GM23338 (cell line): ENCODE data around the gene SPON2. TPM values are rescaled to one million over a fixed set of nuclear protein-coding genes. Genes with fewer than 3 reads are reported as not detected.

Experiments
- ATAC-seq: fragments of 200-7000 bp; cut with Tn5 transposase; 3 replicates; pipeline ENCODE4 v1.9.1; 2020
- DNase-seq: peaks from one replicate; pipeline ENCODE4 v3.0.0-alpha.2; 2015; ENCODE audit warnings: low spot score
- H2AFZ ChIP-seq: fragments of 200-600 bp; sonication (generic); 2 replicates; pipeline ENCODE4 v1.8.0; 2016; ENCODE audit warnings: antibody characterized with exemption, mild to moderate bottlenecking, moderate library complexity
- H3F3A ChIP-seq: fragments of 200-600 bp; sonication (generic); replicated peaks from 2 replicates; pipeline ENCODE4 v1.8.0; 2017; ENCODE audit warnings: antibody characterized with exemption, mixed run types, low read depth
- H3K27ac ChIP-seq: fragments of 200-600 bp; sonication (generic); 2 replicates; pipeline ENCODE4 v1.6.1; 2016; ENCODE audit warnings: low read depth
- H3K27me3 ChIP-seq: fragments of 200-600 bp; sonication (generic); 2 replicates; pipeline ENCODE4 v1.8.0; 2016; ENCODE audit warnings: mild to moderate bottlenecking, mixed run types, moderate library complexity; ENCODE audit not compliant: insufficient read depth
- H3K36me3 ChIP-seq: fragments of 200-600 bp; sonication (generic); 2 replicates; pipeline ENCODE4 v1.8.0; 2016; ENCODE audit warnings: mild to moderate bottlenecking; ENCODE audit not compliant: insufficient read depth
- H3K4me1 ChIP-seq: fragments of 200-600 bp; sonication (generic); 2 replicates; pipeline ENCODE4 v1.8.0; 2016; ENCODE audit warnings: mild to moderate bottlenecking, moderate library complexity; ENCODE audit not compliant: insufficient read depth
- H3K4me2 ChIP-seq: fragments of 200-600 bp; sonication (generic); 2 replicates; pipeline ENCODE4 v1.7.1; 2017; ENCODE audit warnings: mixed run types
- H3K4me3 ChIP-seq: fragments of 200-600 bp; sonication (generic); 2 replicates; pipeline ENCODE4 v1.6.1; 2016; ENCODE audit warnings: mixed run types
- H3K79me2 ChIP-seq: fragments of 200-600 bp; sonication (generic); replicated peaks from 2 replicates; pipeline ENCODE4 v1.8.0; 2017; ENCODE audit warnings: mild to moderate bottlenecking; ENCODE audit not compliant: insufficient read depth
- H3K9me2 ChIP-seq: fragments of 200-600 bp; sonication (generic); 2 replicates; pipeline ENCODE4 v1.8.0; 2017; ENCODE audit not compliant: insufficient read depth
- H4K20me1 ChIP-seq: fragments of 200-600 bp; sonication (generic); replicated peaks from 2 replicates; pipeline ENCODE4 v1.8.0; 2017; ENCODE audit warnings: mild to moderate bottlenecking; ENCODE audit not compliant: insufficient read depth
- H3K27ac Mint-ChIP-seq: 2 replicates; pipeline ENCODE4 v1.8.0; 2020; ENCODE audit warnings: inconsistent platforms, mild to moderate bottlenecking, moderate library complexity, mixed read lengths
- H3K27me3 Mint-ChIP-seq: 3 replicates; pipeline ENCODE4 v1.8.0; 2022; ENCODE audit warnings: low read depth, mild to moderate bottlenecking, moderate library complexity, mixed read lengths, inconsistent platforms; ENCODE audit not compliant: insufficient read depth, poor library complexity
- H3K36me3 Mint-ChIP-seq: 3 replicates; pipeline ENCODE4 v1.8.0; 2021; ENCODE audit warnings: low read depth, mild to moderate bottlenecking, inconsistent platforms, moderate library complexity, mixed read lengths
- H3K4me1 Mint-ChIP-seq: 3 replicates; pipeline ENCODE4 v1.8.0; 2020; ENCODE audit warnings: mild to moderate bottlenecking, inconsistent platforms, mixed read lengths
- H3K4me3 Mint-ChIP-seq: 3 replicates; pipeline ENCODE4 v1.8.0; 2021; ENCODE audit warnings: moderate library complexity, mild to moderate bottlenecking, inconsistent platforms, mixed read lengths
- H3K9me3 Mint-ChIP-seq: 3 replicates; pipeline ENCODE4 v1.8.0; 2020; ENCODE audit warnings: moderate library complexity, mild to moderate bottlenecking, inconsistent platforms, mixed read lengths
- CREB1 ChIP-seq: fragments of 250-450 bp; sonication (Bioruptor Pico); IDR thresholded peaks from 2 replicates; pipeline ENCODE4 v1.5.0; 2020; ENCODE audit warnings: low read depth, mild to moderate bottlenecking, moderate library complexity
- CTCF ChIP-seq, 2 experiments: fragments of 200-600 bp in 1 of 2; sonication (generic) in 1 of 2; conservative IDR thresholded peaks; 2 replicates each; pipeline versions ENCODE4 v1.5.1 to v1.6.1; 2016 to 2017; ENCODE audit warnings: antibody characterized with exemption in 2 of 2, low read depth in 2 of 2, mild to moderate bottlenecking in 2 of 2, moderate library complexity in 1 of 2
- ETS1 ChIP-seq: IDR thresholded peaks from 2 replicates; pipeline ENCODE4 v1.6.1; 2016; ENCODE audit warnings: antibody characterized with exemption
- EZH2 ChIP-seq: fragments of 200-600 bp; sonication (generic); IDR thresholded peaks from one replicate; pipeline ENCODE4 v1.8.0; 2017; ENCODE audit warnings: antibody characterized with exemption, mild to moderate bottlenecking, low read depth; ENCODE audit not compliant: unreplicated experiment
- EZH2phosphoT487 ChIP-seq: fragments of 200-600 bp; sonication (generic); IDR thresholded peaks from one replicate; pipeline ENCODE4 v1.8.1; 2018; ENCODE audit warnings: antibody characterized with exemption; ENCODE audit not compliant: unreplicated experiment
- JUNB ChIP-seq: IDR thresholded peaks from one replicate; pipeline ENCODE4 v1.6.1; 2016; ENCODE audit warnings: antibody characterized with exemption; ENCODE audit not compliant: unreplicated experiment
- NANOG ChIP-seq: IDR thresholded peaks from 2 replicates; pipeline ENCODE4 v1.6.1; 2016; ENCODE audit warnings: antibody characterized with exemption, borderline replicate concordance
- POLR2AphosphoS5 ChIP-seq: IDR thresholded peaks from 2 replicates; pipeline ENCODE4 v1.6.1; 2016; ENCODE audit warnings: antibody characterized with exemption, low read depth
- REST ChIP-seq: IDR thresholded peaks from one replicate; pipeline ENCODE4 v1.6.1; 2018; ENCODE audit warnings: antibody characterized with exemption; ENCODE audit not compliant: unreplicated experiment
- STAT1 ChIP-seq: IDR thresholded peaks from one replicate; pipeline ENCODE4 v1.6.1; 2016; ENCODE audit warnings: antibody characterized with exemption; ENCODE audit not compliant: unreplicated experiment
- ZNF114 ChIP-seq: fragments of 250-450 bp; sonication (Bioruptor Pico); IDR thresholded peaks from 2 replicates; pipeline ENCODE4 v1.5.0; 2020; ENCODE audit warnings: mild to moderate bottlenecking, moderate library complexity
- ZNF331 ChIP-seq: fragments of 250-450 bp; sonication (Bioruptor Pico); IDR thresholded peaks from 2 replicates; pipeline ENCODE4 v1.5.0; 2020; ENCODE audit warnings: low read depth, mild to moderate bottlenecking, moderate library complexity
- ZNF462 ChIP-seq: fragments of 250-450 bp; sonication (Bioruptor Pico); IDR thresholded peaks from 2 replicates; pipeline ENCODE4 v1.5.0; 2020; ENCODE audit warnings: mild to moderate bottlenecking, moderate library complexity
- polyA plus RNA-seq: library from polyadenylated mRNA; unstranded; fragments of >200 nt; fragmentation: Nextera tagmentation; extraction: Ambion mirVana; gene quantifications from 2 replicates; pipeline ENCODE4 v1.2.1, GENCODE V29; 2016
- total RNA-seq: library from RNA; depleted of rRNA; stranded (reverse); fragments of >200 nt; shearing (Covaris generic); gene quantifications from 2 replicates; pipeline ENCODE4 v1.2.3, GENCODE V29; 2014

Gene SPON2
- total and polyA plus RNA-seq, 2 experiments from 2014 or later = 2.1 to 2.4 TPM

- Mint-ChIP-seq H3K36me3 (no peaks in the 10 kb centered on the region), H3K9me3 (peaks cover 2% of the 10 kb centered on the region; the same call in 1 of the 3 replicates), H3K4me3 (no peak overlapping the region), H3K27me3 (peaks cover 6% of the 10 kb centered on the region), H3K27ac (no peak overlapping the region), H3K4me1 (no peaks in the 10 kb centered on the region)
- Histone ChIP-seq H3F3A (no peaks in the 10 kb centered on the region), H3K27me3 (no peaks in the 10 kb centered on the region), H3K79me2 (no peaks in the 10 kb centered on the region), H3K9me2 (no peaks in the 10 kb centered on the region), H2AFZ (no peak overlapping the region), H3K27ac (no peak overlapping the region), H3K4me3 (no peak overlapping the region), H4K20me1 (no peaks in the 10 kb centered on the region), H3K4me2 (no peak overlapping the region), H3K36me3 (no peaks in the 10 kb centered on the region), H3K4me1 (no peaks in the 10 kb centered on the region)
- no peak for TF ChIP-seq ZNF331
- no peak for TF ChIP-seq ETS1
- TF ChIP-seq STAT1 = no peak
- TF ChIP-seq POLR2AphosphoS5 = no peak
- TF ChIP-seq NANOG = no peak
- TF ChIP-seq REST = no peak
- no peak for TF ChIP-seq EZH2
- TF ChIP-seq ZNF462 (CRISPR knock-in tag) = no peak
- TF ChIP-seq JUNB = no peak
- no peak for TF ChIP-seq ZNF114 (CRISPR knock-in tag)
- no peak for TF ChIP-seq CTCF (conservative IDR thresholded peaks at IDR 0.05; ENCODE audit: low read depth in 2 of 2)
- no peak for TF ChIP-seq EZH2phosphoT487
- no peak for TF ChIP-seq CREB1 (CRISPR knock-in tag)
- no peak for ATAC-seq
- no peak for DNase-seq
Observed at GRCh38 chr4:1192091-1192492, 19.7 kb upstream of the SPON2 start.
